Gastroesophageal sphincter (tissue), 3 donors: Measurements from ENCODE around the gene CHST13.

Experiments
- CTCF ChIP-seq, 4 experiments: fragments of 200-600 bp in 2 of 4; fragments of 450-650 bp in 2 of 4; sonication (generic) in 1 of 4; IDR thresholded peaks; one replicate each; pipeline ENCODE4 v1.5.1; 2017 to 2019; ENCODE audit warnings: antibody characterized with exemption in 4 of 4, mild to moderate bottlenecking in 2 of 4, moderate library complexity in 2 of 4
- EP300 ChIP-seq: sonication (generic); formaldehyde crosslinking; IDR thresholded peaks from one replicate; pipeline ENCODE4 v1.6.1; 2017; ENCODE audit warnings: antibody characterized with exemption, mild to moderate bottlenecking
- POLR2A ChIP-seq, 2 donors: fragments of 450-650 bp; IDR thresholded peaks; one replicate each; pipeline ENCODE4 v1.6.1; 2017; ENCODE audit warnings: antibody characterized with exemption in 2 of 2, mild to moderate bottlenecking in 2 of 2, moderate library complexity in 1 of 2
- POLR2AphosphoS5 ChIP-seq: sonication (generic); formaldehyde crosslinking; IDR thresholded peaks from one replicate; pipeline ENCODE4 v1.6.1; 2017; ENCODE audit warnings: antibody characterized with exemption

- TF ChIP-seq CTCF (IDR thresholded peaks at IDR 0.05) (no peak), EP300 (no peak), POLR2AphosphoS5 (no peak), POLR2A (IDR thresholded peaks at IDR 0.05) (no peak)
These were observed 33.4 kb downstream of the CHST13 start for GRCh38 chr3:126557415-126557745.
